Measurements from ENCODE around the gene C4orf51.

C4orf51 gene

GRCh38 chr4:145716200-145716599 lies 36.3 kb downstream of the C4orf51 start:
- no peak for DNase-seq

- DNase-seq: no peak
Measured at GRCh38 chr4:145716661-145717200, 36.8 kb downstream of the C4orf51 start.

GRCh38 chr4:145719752-145720624 lies 40.0 kb downstream of the C4orf51 start:
- DNase-seq: no peak

- DNase-seq: no peak
Measured at GRCh38 chr4:145720656-145721055, 40.7 kb downstream of the C4orf51 start.

- no peak for DNase-seq
Measured at GRCh38 chr4:145722561-145722960, 42.6 kb downstream of the C4orf51 start.

- DNase-seq: no peak
Measured at GRCh38 chr4:145723336-145723735, 43.4 kb downstream of the C4orf51 start.

- DNase-seq: no peak
Measured at GRCh38 chr4:145730026-145730425, 50.1 kb downstream of the C4orf51 start.

GRCh38 chr4:145731028-145731427 lies 51.1 kb downstream of the C4orf51 start:
- DNase-seq: no peak

GRCh38 chr4:145732001-145732815 lies 52.3 kb downstream of the C4orf51 start:
- no peak for DNase-seq

GRCh38 chr4:145732895-145733880 lies 53.2 kb downstream of the C4orf51 start:
- peak; percentile 85 for DNase-seq

- DNase-seq: no peak
Measured at GRCh38 chr4:145734031-145734430, 54.1 kb downstream of the C4orf51 start.

- no peak for DNase-seq
Measured at GRCh38 chr4:145734576-145735346, 54.8 kb downstream of the C4orf51 start.

- no peak for DNase-seq
Measured at GRCh38 chr4:145735347-145735675, 55.4 kb downstream of the C4orf51 start.

- no peak for DNase-seq
Measured at GRCh38 chr4:145735827-145736226, 55.9 kb downstream of the C4orf51 start.

- DNase-seq: no peak
Measured at GRCh38 chr4:145736241-145736831, 56.4 kb downstream of the C4orf51 start.

- no peak for DNase-seq
Measured at GRCh38 chr4:145739845-145740244, 59.9 kb downstream of the C4orf51 start.

GRCh38 chr4:145740806-145741205 lies 60.9 kb downstream of the C4orf51 start:
- no peak for DNase-seq

- DNase-seq: no peak
Measured at GRCh38 chr4:145743641-145744040, 63.7 kb downstream of the C4orf51 start.

GRCh38 chr4:145755802-145756201 lies 75.9 kb downstream of the C4orf51 start:
- DNase-seq: no peak

GRCh38 chr4:145756244-145756643 lies 76.3 kb downstream of the C4orf51 start:
- DNase-seq: no peak

GRCh38 chr4:145757188-145757587 lies 77.2 kb downstream of the C4orf51 start:
- DNase-seq: no peak

Data from activated CD8-positive, alpha-beta memory T cell treated with anti-CD3 and anti-CD28 coated beads, Interleukin-2, amount 50 U/mL, for 4 hours (primary cell).